BE2C (cell line): ENCODE results near the gene ZNF579.
"Not testable (repeated sequence)": the region's sequence is repeated elsewhere in the genome, so short reads cannot be mapped to it uniquely, and the experiment has no call there.

ENCODE experiments used
- DNase-seq: peaks from one replicate; pipeline ENCODE4 v3.0.0-alpha.2; 2020
- H3K27me3 ChIP-seq: fragments of 250-450 bp; sonication (Bioruptor Pico); 2 replicates; pipeline ENCODE4 v1.5.1; 2020; ENCODE audit warnings: mild to moderate bottlenecking
- H3K36me3 ChIP-seq: fragments of 250-450 bp; sonication (Bioruptor Pico); 2 replicates; pipeline ENCODE4 v1.5.1; 2020; ENCODE audit warnings: mild to moderate bottlenecking
- H3K4me1 ChIP-seq: fragments of 250-450 bp; sonication (Bioruptor Pico); 2 replicates; pipeline ENCODE4 v1.5.1; 2020
- H3K4me3 ChIP-seq: 2 replicates; pipeline ENCODE4 v1.5.1; 2011; ENCODE audit warnings: low read depth, low read length
- H3K9me3 ChIP-seq: fragments of 250-450 bp; sonication (Bioruptor Pico); 2 replicates; pipeline ENCODE4 v1.5.1; 2020
- TF ChIP-seq, protein P1 (sequence below): IDR thresholded peaks from 2 replicates; pipeline ENCODE4 v1.5.1; 2012; ENCODE audit warnings: mild to moderate bottlenecking, low read depth, low read length

The ZNF579 gene

DNA sequence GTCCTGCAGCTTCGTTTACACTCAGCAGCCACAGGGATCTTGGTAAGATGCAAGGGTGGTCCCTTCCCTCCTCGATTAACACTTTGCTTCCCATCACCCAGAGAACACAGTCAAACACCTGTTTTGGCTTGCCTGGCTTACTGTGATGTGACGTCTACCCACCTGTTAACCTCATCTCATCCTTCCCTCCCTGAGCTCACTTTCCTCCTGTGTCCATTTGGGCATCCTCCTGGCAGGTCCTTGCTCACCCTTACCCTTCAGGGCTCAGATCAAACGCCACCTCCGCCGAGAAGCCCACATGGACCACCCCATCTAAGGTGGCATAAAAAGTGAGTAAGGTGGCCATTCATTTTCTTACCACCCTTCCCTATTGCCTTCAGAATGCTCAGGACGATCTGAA is 9.5 kb upstream of the ZNF579 start:
- Histone ChIP-seq H3K4me3 (no peak overlapping the region), H3K36me3 (peaks cover 8% of the 10 kb centered on the region), H3K9me3 (no peaks in the 10 kb centered on the region), H3K4me1 (peaks cover 11% of the 10 kb centered on the region), H3K27me3 (no peaks in the 10 kb centered on the region)
- DNase-seq = no peak
- TF ChIP-seq, protein P1, sequence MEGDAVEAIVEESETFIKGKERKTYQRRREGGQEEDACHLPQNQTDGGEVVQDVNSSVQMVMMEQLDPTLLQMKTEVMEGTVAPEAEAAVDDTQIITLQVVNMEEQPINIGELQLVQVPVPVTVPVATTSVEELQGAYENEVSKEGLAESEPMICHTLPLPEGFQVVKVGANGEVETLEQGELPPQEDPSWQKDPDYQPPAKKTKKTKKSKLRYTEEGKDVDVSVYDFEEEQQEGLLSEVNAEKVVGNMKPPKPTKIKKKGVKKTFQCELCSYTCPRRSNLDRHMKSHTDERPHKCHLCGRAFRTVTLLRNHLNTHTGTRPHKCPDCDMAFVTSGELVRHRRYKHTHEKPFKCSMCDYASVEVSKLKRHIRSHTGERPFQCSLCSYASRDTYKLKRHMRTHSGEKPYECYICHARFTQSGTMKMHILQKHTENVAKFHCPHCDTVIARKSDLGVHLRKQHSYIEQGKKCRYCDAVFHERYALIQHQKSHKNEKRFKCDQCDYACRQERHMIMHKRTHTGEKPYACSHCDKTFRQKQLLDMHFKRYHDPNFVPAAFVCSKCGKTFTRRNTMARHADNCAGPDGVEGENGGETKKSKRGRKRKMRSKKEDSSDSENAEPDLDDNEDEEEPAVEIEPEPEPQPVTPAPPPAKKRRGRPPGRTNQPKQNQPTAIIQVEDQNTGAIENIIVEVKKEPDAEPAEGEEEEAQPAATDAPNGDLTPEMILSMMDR = no peak

GRCh38 chr19:55588738-55589137 is 8.1 kb upstream of the ZNF579 start:
- H3K9me3 ChIP-seq = no peaks in the 10 kb centered on the region
- TF ChIP-seq, protein P1 = no peak
- peaks cover 11% of the 10 kb centered on the region for H3K4me1 ChIP-seq
- no peak for DNase-seq
- H3K4me3 ChIP-seq = no peak overlapping the region
- peaks cover 8% of the 10 kb centered on the region for H3K36me3 ChIP-seq
- H3K27me3 ChIP-seq = no peaks in the 10 kb centered on the region

- peak; percentile 99 for DNase-seq
- TF ChIP-seq, protein P1 = no peak
- Histone ChIP-seq H3K36me3 (peaks cover 3% of the 10 kb centered on the region), H3K9me3 (no peaks in the 10 kb centered on the region), H3K27me3 (no peaks in the 10 kb centered on the region), H3K4me3 (peak overlapping the region; percentile 51), H3K4me1 (peaks cover 11% of the 10 kb centered on the region)
These were observed 6.5 kb upstream of the ZNF579 start for GRCh38 chr19:55586976-55587668.

DNA sequence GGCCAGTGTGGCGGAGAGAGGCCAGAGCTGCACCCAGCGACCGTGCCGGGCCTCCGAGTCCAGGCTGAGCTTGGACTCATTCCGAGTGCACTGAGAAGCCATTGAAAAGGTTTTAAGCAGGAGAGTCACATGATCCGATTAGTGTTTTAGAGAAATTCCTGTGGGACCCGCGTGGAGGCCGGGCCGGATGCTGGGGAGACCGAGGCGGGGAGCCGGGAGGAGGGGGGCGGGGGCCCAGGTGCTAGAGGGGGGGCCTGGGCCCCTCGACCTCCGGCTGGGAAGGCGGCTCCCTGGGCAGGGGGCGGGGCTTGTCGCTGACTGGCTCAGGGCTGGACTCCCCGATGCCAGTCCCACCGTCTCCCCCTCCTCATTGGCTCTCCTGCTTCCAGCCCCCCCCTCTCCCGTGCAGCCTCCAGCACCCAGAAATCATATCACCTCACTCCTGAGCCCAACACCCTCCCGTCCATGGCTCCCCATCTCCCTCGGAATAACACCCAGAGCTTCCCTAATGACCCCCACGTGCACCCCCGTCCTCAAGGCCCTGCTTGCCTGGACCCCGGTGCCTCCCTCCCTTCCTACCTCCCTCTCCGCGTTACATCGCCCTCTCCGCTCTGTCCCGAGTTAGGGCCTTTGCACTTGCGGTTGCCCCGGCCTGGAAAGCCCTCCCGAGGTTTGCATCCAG is 5.2 kb upstream of the ZNF579 start:
- peak; percentile 89 for DNase-seq
- Histone ChIP-seq H3K4me3 (peak overlapping the region; percentile 43), H3K9me3 (no peaks in the 10 kb centered on the region), H3K36me3 (no peaks in the 10 kb centered on the region), H3K27me3 (no peaks in the 10 kb centered on the region), H3K4me1 (peaks cover 14% of the 10 kb centered on the region)
- TF ChIP-seq, protein P1 = no peak

DNA sequence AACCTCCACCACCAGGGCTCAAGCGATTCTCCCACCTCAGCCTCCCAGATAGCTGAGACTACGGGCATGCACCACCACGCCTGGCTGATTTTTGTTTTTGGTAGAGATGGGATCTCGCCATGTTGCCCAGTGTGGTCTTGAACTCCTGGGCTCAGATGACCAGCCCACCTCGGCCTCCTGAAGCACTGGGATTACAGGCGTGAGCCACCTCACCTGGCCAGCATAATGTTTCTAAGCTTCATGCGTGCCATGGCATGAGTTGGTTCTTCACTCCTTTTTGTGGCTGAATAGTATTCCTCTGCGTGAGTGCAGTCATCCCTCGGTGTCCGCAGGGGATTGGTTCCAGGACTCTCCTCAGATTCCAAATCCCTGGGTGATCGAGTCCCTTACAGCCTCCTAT is 4.2 kb upstream of the ZNF579 start:
- DNase-seq = no peak
- H3K9me3 ChIP-seq = no peaks in the 10 kb centered on the region
- no peaks in the 10 kb centered on the region for H3K27me3 ChIP-seq
- TF ChIP-seq, protein P1 = no peak
- H3K4me3 ChIP-seq = no peak overlapping the region
- peaks cover 14% of the 10 kb centered on the region for H3K4me1 ChIP-seq
- H3K36me3 ChIP-seq = no peaks in the 10 kb centered on the region

DNA sequence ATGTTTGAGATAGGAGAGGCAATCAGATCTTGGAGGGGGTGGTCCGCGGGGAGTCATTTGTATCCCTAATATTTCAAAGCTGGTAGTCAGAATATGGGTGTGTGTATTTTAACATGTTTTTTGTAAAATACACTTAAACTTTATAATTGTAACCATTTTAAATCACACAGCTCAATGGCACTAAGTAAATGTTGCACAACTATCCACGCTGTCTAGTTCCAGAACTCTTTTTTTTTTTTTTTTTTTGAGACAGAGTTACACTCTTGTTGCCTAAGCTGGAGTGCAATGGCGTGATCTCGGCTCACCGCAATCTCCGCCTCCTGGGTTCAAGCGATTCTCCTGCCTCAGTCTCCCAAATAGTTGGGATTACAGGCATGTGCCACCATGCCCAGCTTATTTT is 3.2 kb upstream of the ZNF579 start:
- H3K27me3 ChIP-seq, H3K4me3 ChIP-seq, H3K9me3 ChIP-seq, DNase-seq, H3K36me3 ChIP-seq: not testable (repeated sequence)
- H3K4me1 ChIP-seq = peaks cover 14% of the 10 kb centered on the region

DNA sequence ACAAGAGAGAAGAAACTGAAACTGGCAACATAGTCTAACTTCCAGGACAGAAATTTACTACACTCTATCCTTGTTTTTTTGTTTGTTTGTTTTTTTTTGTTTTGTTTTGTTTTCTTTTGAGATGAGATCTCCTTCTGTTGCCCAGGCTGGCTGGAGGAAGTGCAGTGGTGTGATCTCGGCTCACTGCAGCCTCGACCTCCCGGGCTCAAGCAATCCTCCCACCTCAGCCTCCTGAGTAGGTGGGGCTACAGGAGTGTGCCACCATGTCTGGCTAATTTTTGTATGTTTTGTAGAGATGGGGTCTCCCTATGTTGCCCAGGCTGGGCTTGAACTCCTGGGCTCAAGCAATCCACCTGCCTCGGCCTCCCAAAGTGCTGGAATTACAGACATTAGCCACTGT is 1.6 kb upstream of the ZNF579 start:
- H3K4me3 ChIP-seq, H3K36me3 ChIP-seq, DNase-seq, H3K9me3 ChIP-seq, H3K27me3 ChIP-seq: not testable (repeated sequence)
- H3K4me1 ChIP-seq = peaks cover 12% of the 10 kb centered on the region
